A673 (cell line): Measurements from ENCODE around the gene CEMIP.

Experiments used
- EZH2 ChIP-seq: fragments of 200-600 bp; sonication (generic); IDR thresholded peaks from 2 replicates; pipeline ENCODE4 v1.6.1; 2017; ENCODE audit warnings: borderline replicate concordance, low read depth, mild to moderate bottlenecking, mixed read lengths, antibody characterized with exemption, low read length; ENCODE audit not compliant: poor library complexity, severe bottlenecking
- TF ChIP-seq, protein P1 (sequence below): fragments of 300-800, 200-600 bp; sonication (generic); conservative IDR thresholded peaks from 2 replicates; pipeline ENCODE4 v1.5.1; 2017; ENCODE audit warnings: low read depth, mild to moderate bottlenecking, antibody characterized with exemption, low read length, moderate library complexity, mixed read lengths

DNA sequence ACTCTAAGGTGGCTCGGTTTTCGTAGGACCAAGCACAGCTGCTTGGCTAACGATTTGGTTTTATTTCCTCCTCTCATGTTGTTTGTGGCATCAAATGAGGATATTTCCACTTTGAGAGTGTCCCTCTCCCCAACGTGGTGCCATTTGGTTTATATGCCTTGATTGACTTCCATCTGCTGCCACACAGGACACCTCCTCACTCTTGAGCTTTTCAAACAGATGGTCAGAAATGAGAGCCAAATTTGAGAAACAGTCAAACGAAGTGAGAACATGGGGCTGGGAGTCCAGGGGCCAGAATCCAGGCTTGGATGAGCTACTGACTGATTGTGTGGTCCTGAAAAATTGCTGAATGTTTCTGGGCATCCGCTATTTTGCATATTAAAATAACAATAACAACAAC lies 43.5 kb downstream of the CEMIP start:
- TF ChIP-seq, protein P1, sequence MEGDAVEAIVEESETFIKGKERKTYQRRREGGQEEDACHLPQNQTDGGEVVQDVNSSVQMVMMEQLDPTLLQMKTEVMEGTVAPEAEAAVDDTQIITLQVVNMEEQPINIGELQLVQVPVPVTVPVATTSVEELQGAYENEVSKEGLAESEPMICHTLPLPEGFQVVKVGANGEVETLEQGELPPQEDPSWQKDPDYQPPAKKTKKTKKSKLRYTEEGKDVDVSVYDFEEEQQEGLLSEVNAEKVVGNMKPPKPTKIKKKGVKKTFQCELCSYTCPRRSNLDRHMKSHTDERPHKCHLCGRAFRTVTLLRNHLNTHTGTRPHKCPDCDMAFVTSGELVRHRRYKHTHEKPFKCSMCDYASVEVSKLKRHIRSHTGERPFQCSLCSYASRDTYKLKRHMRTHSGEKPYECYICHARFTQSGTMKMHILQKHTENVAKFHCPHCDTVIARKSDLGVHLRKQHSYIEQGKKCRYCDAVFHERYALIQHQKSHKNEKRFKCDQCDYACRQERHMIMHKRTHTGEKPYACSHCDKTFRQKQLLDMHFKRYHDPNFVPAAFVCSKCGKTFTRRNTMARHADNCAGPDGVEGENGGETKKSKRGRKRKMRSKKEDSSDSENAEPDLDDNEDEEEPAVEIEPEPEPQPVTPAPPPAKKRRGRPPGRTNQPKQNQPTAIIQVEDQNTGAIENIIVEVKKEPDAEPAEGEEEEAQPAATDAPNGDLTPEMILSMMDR: no peak
- no peak for TF ChIP-seq EZH2
